Activated T-cell treated with anti-CD3 and anti-CD28 coated beads for 24 hours (primary cell): ENCODE data around the gene TXNDC2.
"Not testable (repeated sequence)": the region's sequence is repeated elsewhere in the genome, so short reads cannot be mapped to it uniquely, and the experiment has no call there.

Source experiments
- DNase-seq: peaks from one replicate; pipeline ENCODE4 v3.0.0-alpha.2; 2020; ENCODE audit warnings: low read depth

The TXNDC2 gene

DNA sequence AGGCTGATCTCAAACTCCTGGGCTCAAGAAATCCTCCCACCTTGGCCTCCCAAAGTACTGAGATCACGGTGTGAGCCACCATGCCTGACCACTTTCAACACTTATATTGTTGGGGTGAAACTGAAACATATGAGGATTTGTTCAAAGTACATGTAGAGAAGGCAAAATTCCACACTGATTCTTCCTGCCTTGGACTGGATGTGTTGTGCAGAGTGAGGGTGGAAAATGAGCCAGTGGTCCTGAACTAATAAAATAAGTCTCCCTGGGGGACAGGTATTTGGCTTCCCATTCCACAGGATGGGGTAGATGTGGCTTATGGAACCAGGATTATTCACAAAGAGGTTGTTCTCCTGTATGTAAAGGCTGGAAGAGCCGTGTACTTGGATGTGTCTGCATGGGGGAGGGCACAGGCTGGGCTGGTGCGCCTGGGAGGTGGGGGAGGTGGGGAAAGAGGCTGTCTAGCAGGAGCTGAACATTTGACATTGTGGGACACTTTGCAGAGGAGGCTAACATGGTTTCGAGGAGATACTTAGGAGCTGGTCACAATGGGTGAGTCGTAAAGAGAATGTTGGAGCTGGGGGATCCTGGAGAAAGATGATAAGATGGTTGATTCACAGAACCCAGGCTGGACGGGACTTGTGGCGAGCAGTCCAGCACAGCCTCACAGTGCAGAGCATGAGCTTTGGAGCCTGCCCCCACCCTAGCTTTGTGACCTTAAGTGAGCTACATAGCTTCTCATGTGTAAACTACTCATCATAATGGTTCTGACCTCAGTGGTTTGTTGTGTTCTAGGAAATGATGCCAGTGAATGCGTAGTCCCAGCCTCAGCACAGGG lies at the start of gene TXNDC2:
TSS of gene TXNDC2 (plus strand) at position 804 of the 835 bp plus-strand sequence. CDS start 708 bp downstream, outside the sequence.
- DNase-seq = no peak

GRCh38 chr18:9838144-9838877 lies 47.5 kb upstream of the TXNDC2 start:
- no peak for DNase-seq

GRCh38 chr18:9839211-9839610 lies 46.6 kb upstream of the TXNDC2 start:
- DNase-seq = no peak

DNA sequence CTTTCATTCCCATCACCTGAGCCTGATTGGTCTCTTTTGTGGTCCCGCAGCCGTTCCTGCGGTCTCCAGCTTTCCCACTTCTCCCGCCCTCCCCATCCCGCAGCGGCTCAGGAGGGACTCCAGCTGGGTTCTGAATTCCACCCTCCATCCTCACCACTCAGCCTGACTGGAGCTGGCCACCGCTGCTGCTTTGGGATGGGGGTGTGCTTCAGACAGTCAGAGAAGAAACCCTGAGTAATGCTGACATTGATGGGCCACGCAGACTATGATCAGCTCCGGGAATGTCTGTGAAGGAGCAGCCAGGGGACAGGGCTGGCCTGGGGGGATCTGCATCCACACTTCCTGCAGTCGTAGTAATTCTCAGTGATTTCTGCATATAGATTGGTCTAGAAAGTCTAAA lies 45.9 kb upstream of the TXNDC2 start:
- DNase-seq = no peak

GRCh38 chr18:9841752-9842151 lies 44.0 kb upstream of the TXNDC2 start:
- no peak for DNase-seq

GRCh38 chr18:9842448-9842847 lies 43.3 kb upstream of the TXNDC2 start:
- no peak for DNase-seq

DNA sequence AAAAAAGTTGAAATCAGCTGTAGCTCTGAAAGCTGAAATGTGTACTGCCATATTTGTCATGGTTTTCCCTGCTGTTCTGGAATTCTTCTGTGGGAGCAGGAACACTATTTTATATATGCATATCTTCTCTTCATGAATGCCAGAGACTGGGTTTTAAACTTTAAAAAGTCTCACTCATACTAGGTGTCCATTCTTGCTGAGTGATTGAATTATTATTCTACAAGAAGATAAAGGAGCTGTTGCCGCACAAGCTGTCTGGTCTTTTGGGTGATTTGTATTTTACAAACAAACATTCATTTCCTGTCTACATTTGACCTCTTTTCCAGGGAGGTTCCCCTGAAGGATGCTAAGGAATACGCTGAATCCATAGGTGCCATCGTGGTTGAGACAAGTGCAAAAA lies 40.5 kb upstream of the TXNDC2 start:
- no peak for DNase-seq

GRCh38 chr18:9846162-9846925 lies 39.4 kb upstream of the TXNDC2 start:
- DNase-seq = no peak

DNA sequence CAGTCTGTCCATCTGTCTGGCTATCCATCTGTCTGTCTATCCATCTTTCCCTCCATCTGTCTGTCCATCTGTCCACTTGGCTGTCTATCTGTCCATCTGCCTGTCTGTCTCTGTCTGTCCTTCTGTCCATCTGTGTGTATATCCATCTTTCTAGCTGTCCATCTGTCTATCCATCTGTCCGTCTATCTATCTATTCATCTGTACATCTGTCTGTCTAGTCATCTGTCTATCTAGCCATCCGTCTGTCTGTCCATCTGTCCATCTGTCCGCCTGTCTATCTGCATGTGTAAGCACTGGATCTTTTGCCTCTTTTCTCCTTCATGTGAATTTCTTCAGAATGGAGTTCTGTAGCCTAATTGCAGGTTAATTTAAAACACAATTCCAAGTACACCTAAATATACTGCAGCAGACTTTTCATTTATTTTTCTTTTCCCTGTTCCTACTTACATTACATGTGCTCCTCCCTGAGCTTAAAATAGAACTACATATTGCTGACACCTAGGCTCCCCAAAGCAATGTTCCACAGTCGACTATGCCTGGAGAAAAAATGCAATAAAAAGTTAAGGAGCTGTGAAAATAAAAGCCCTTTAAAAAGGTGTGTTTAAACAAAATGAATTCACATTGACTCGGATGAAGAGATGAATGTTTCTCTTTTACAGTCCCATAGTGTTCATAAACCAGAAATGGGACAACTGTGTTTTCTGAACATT lies 37.4 kb upstream of the TXNDC2 start:
- DNase-seq = no peak

DNA sequence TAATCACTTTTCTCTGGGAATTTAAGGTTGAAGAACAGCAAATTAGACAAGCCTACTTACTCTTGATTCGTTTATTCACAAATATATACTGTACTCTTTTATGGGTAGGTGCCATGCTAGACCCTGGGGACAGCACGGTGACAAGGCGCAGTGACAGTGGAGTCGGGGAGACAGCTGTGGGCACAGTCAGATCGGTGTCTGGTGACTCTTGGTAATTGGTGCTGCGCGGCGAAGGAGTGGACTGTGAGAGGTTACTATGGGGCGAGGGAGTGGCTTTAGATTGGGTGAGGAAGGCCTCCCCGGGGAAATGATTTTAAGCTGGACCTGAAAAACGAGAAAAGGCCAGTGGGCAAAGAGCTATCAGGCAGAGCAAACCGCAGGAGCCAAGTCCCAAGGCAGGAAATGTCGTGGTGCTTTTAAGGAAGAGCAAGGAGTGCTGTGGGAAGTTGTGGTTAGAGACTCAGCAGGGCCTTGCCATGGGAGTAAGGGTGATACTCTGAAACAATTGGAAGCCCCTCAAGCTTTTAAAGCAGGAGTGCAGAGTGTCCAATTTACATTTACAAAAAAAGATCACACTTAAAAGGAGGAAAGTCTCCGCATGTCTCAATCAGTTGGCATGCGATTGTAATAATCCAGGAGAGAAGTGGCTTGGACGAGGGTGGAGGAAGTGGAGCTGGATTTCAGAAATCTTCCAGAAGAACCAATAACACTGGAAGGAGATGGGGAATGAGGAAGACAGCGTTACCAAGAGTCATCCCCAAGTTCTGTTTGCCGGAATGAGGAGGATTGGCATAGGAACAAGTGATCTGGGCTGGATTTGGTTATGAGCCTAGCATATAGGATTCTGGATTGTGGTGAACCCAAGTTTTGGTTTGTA lies 36.1 kb upstream of the TXNDC2 start:
- DNase-seq = no peak

- DNase-seq = no peak
These were observed 35.5 kb upstream of the TXNDC2 start for GRCh38 chr18:9850309-9850708.

GRCh38 chr18:9851511-9851910 lies 34.3 kb upstream of the TXNDC2 start:
- DNase-seq = no peak

- DNase-seq = no peak
These were observed 33.3 kb upstream of the TXNDC2 start for GRCh38 chr18:9852266-9853081.

- DNase-seq = no peak
These were observed 30.7 kb upstream of the TXNDC2 start for GRCh38 chr18:9854801-9855676.

GRCh38 chr18:9855681-9856080 lies 30.1 kb upstream of the TXNDC2 start:
- no peak for DNase-seq

- DNase-seq = no peak
These were observed 29.7 kb upstream of the TXNDC2 start for GRCh38 chr18:9856092-9856491.

DNA sequence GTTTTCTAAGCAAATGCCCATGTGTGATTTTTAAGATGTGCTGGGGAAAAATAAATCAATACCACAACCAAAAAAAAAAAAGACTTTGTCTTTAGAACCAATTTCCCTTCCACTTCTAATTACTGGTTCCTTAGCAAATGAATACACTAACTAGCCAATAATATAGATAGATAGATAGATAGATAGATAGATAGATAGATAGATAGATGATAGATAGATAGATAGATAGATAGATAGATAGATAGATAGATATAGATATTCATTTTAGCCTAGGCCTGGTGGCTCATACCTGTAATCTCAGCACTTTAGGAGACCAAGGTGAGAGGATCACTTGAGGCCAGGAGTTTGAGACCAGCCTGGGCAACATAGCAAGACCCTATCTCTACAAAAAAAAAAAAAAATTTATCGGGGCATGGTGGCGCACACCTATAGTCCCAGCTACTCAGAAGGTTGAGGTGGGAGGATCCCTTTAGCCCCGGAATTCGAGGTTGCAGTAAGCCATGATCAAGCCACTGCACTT lies 28.2 kb upstream of the TXNDC2 start:
- not testable (repeated sequence) for DNase-seq

DNA sequence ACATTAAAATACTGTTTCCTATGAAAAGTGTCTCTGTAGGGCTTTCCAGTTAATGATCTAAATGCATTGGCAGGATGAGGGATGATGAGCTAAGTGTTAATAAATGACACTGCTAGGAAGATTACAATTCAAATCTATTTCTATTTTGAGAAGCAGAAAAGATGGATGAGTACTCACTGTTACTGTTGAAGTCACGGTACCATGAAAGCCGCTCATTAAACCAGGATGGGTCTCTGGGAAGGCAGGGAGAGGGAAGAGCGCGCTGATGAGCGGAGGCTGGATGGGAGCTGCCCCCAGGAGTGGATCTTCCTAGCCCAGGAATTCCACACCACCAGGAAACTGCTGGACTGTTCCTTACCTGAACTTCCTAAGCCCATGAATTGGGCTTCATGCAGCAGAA lies 27.1 kb upstream of the TXNDC2 start:
- no peak for DNase-seq

GRCh38 chr18:9859232-9859631 lies 26.5 kb upstream of the TXNDC2 start:
- no peak for DNase-seq
